Bronchial epithelial cell (primary cell): Measurements from ENCODE around the gene CEND1. TPM values are rescaled to one million over a fixed set of nuclear protein-coding genes. Genes with fewer than 3 reads are reported as not detected.

Experiments used
- DNase-seq: peaks from one replicate; pipeline ENCODE4 v3.0.0-alpha.2; 2010; ENCODE audit warnings: low read depth
- FAIRE-seq: peaks from 2 replicates; lab custom pipeline; 2011; peaks lifted over from hg19 to GRCh38; lab: Jason Lieb, UNC
- H3K27me3 ChIP-seq: 2 replicates; pipeline ENCODE4 v1.5.1; 2011; ENCODE audit warnings: low read length; ENCODE audit not compliant: control insufficient read depth, insufficient read depth
- H3K36me3 ChIP-seq: 2 replicates; pipeline ENCODE4 v1.5.1; 2011; ENCODE audit warnings: low read length; ENCODE audit not compliant: control insufficient read depth, insufficient read depth
- H3K4me3 ChIP-seq: 2 replicates; pipeline ENCODE4 v1.5.1; 2011; ENCODE audit warnings: mild to moderate bottlenecking, low read depth, low read length, control low read depth
- total RNA-seq: library from RNA; depleted of rRNA; stranded (reverse); fragments of >200 nt; gene quantifications from 2 replicates; pipeline ENCODE4 v1.2.1, GENCODE V29; 2014
- TF ChIP-seq, protein P1 (sequence below): IDR thresholded peaks from 2 replicates; pipeline ENCODE4 v1.5.1; 2011; ENCODE audit warnings: mild to moderate bottlenecking, moderate library complexity, low read length, control low read depth, inconsistent platforms; ENCODE audit not compliant: insufficient read depth, severe bottlenecking

The CEND1 gene
- total RNA-seq, 1 donor from 2014 or later = not detected

DNA sequence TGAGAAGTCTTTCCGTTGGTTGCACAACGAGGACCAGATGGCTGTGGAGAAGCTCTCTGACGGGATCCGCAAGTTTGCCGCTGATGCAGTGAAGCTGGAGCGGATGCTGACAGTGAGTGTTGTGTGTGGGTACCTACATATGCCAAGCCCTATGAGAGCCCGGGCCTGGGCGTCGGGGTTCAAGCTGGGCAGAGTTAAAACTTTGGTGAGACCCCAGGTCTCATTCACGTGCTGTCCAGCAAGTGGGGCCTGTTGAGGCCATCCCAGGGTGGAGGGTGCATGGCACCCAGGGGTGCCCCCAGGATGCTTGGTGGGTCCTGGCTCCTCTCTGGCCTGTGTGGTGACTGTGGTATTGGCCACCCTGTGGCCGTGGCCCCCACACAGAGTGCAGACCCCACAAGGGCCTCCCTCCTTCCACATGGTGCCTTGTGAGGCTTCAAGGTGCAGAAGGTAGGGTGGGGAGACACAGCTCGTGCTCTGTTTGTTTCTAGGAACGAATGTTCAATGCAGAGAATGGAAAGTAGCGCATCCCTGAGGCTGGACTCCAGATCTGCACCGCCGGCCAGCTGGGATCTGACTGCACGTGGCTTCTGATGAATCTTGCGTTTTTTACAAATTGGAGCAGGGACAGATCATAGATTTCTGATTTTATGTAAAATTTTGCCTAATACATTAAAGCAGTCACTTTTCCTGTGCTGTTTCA, 25.4 kb downstream of the CEND1 start:
- Histone ChIP-seq H3K27me3 (no peaks in the 10 kb centered on the region), H3K36me3 (peaks cover 36% of the 10 kb centered on the region), H3K4me3 (no peak overlapping the region)
- no peak for DNase-seq
- no peak for FAIRE-seq
- TF ChIP-seq, protein P1, sequence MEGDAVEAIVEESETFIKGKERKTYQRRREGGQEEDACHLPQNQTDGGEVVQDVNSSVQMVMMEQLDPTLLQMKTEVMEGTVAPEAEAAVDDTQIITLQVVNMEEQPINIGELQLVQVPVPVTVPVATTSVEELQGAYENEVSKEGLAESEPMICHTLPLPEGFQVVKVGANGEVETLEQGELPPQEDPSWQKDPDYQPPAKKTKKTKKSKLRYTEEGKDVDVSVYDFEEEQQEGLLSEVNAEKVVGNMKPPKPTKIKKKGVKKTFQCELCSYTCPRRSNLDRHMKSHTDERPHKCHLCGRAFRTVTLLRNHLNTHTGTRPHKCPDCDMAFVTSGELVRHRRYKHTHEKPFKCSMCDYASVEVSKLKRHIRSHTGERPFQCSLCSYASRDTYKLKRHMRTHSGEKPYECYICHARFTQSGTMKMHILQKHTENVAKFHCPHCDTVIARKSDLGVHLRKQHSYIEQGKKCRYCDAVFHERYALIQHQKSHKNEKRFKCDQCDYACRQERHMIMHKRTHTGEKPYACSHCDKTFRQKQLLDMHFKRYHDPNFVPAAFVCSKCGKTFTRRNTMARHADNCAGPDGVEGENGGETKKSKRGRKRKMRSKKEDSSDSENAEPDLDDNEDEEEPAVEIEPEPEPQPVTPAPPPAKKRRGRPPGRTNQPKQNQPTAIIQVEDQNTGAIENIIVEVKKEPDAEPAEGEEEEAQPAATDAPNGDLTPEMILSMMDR = no peak

DNA sequence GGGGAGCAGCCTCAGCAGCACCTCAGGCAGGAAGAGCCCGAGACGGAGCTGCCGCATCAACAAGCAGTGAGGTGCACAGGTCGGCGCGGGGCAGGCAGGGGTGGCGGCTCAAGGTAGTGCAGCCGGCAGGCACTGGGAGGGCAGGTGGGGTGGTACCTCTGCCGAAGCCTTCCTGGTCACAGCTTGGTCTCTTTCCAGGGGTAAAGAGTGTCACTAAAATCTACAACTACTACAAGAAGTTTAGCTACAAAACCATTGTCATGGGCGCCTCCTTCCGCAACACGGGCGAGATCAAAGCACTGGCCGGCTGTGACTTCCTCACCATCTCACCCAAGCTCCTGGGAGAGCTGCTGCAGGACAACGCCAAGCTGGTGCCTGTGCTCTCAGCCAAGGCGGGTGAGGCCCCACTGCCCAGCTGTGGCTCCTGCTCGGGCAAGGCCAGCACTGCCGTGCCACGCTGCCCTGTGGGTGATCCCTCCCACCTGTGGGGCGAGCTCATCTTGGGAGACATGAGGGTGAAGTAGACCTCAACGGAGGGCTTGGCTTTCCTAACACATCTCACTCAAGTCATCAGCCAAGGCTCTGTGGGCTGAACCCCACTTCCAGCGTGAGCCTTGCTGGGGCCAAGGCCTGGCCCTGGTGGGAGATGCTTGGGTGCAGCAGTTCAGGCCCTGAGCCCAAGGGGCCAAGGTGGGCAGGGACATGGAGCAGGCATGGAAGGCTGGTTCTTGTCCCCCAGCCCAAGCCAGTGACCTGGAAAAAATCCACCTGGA, 26.2 kb downstream of the CEND1 start:
- Histone ChIP-seq H3K36me3 (peaks cover 39% of the 10 kb centered on the region), H3K4me3 (no peak overlapping the region), H3K27me3 (no peaks in the 10 kb centered on the region)
- FAIRE-seq = no peak
- TF ChIP-seq, protein P1 = no peak
- no peak for DNase-seq

DNA sequence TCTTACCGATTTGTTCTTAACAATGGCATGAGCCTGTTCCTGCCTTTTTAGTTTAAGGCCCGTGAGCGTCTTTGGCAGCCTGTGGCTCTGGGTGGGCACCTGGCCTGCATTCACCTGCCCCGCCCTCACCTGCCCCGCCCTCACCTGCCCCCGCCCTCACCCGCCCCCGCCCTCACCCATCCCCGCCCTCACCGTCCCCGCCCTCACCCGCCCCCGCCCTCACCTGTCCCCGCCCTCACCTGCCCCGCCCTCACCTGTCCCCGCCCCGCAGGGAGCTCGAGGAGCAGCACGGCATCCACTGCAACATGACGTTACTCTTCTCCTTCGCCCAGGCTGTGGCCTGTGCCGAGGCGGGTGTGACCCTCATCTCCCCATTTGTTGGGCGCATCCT, 26.8 kb downstream of the CEND1 start:
- DNase-seq (peak; percentile 46), FAIRE-seq (no peak)
- peaks cover 40% of the 10 kb centered on the region for H3K36me3 ChIP-seq
- no peaks in the 10 kb centered on the region for H3K27me3 ChIP-seq
- H3K4me3 ChIP-seq = no peak overlapping the region
- TF ChIP-seq, protein P1 = no peak

DNA sequence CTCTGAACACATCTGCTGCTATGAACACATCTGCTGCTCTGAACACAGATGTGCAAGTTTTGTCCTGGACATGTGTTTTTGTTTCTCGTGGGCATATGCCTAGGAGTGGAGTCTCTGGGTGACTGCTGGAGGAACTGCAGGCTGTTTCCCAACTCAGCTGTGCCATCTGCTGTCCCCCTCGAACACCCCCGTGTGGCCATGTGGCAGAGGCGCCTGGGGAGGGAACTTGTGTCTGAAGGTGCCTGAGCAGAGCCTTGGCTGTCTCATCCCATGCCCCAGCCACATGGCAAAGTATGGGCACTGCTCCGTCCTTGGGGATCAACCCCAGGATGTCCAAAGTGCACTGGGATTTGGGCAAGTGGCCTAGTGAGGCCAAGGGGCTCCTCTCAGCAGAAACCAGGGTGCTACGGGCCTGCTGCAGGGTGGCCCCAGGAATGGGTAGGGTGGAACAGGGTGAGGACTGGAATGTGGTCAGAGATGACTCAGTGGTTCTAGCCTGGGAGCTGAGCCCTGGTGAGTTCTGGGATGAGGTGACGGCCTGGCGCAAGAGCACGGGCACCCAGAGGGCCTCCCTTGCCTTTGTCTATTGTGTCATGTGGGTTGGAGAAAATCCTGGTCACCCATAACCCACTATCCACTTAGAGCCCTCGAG, 27.3 kb downstream of the CEND1 start:
- peaks cover 43% of the 10 kb centered on the region for H3K36me3 ChIP-seq
- TF ChIP-seq, protein P1 = peak; percentile 64
- DNase-seq = peak; percentile 85
- FAIRE-seq = peak; percentile 50
- no peaks in the 10 kb centered on the region for H3K27me3 ChIP-seq
- no peak overlapping the region for H3K4me3 ChIP-seq

DNA sequence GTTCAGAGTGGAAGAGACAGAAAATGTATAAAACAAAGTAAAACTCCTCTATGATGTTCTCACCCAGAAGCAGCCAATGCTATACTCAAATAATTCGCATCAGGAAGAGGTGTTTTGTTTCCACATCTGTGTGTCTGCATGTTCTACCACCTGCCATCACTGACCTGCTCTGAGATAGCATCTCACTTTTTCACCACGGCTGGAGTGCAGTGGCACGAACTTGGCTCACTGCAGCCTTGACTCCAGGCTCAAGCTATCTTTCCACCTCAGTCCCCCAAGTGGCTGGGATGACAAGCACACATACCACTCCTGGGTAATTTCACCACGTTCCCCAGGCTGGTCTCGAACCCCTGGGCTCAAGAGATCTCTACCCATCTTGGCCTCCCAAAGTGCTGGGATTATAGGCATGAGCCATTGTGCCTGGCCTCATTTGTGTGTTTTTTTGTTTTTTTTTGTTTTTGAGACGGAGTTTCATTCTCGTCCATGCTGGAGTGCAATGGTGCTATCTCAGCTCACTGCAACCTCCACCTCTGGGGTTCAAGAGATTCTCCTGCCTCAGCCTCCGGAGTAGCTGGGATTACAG, 28.3 kb downstream of the CEND1 start:
- no peaks in the 10 kb centered on the region for H3K27me3 ChIP-seq
- DNase-seq = no peak
- no peak overlapping the region for H3K4me3 ChIP-seq
- TF ChIP-seq, protein P1 = no peak
- FAIRE-seq = peak; percentile 18
- peaks cover 43% of the 10 kb centered on the region for H3K36me3 ChIP-seq
